Retinal pigment epithelial cell (primary cell): ENCODE results near the gene SIPA1L3.
A peak's percentile ranks its signal among the peaks of the same experiment; 100 is the strongest.
"Not testable (repeated sequence)": the region's sequence is repeated elsewhere in the genome, so short reads cannot be mapped to it uniquely, and the experiment has no call there.

ENCODE experiments used
- DNase-seq: peaks from one replicate; pipeline ENCODE4 v3.0.0-alpha.2; 2010; ENCODE audit warnings: low read depth
- H3K4me3 ChIP-seq: 2 replicates; pipeline ENCODE4 v1.5.1; 2011; ENCODE audit warnings: mild to moderate bottlenecking, low read length, control low read depth, moderate library complexity
- CTCF ChIP-seq: conservative IDR thresholded peaks from 2 replicates; pipeline ENCODE4 v1.5.1; 2011; ENCODE audit warnings: low read depth, low read length, control low read depth, inconsistent platforms

SIPA1L3 gene

GRCh38 chr19:38221919-38222830, 315.2 kb downstream of the SIPA1L3 start:
- no peak for TF ChIP-seq CTCF
- H3K4me3 ChIP-seq, result no peak overlapping the region
- no peak for DNase-seq

GRCh38 chr19:38223119-38223523, 316.1 kb downstream of the SIPA1L3 start:
- no peak overlapping the region for H3K4me3 ChIP-seq
- no peak for DNase-seq
- TF ChIP-seq CTCF, result no peak

GRCh38 chr19:38223617-38224013, 316.6 kb downstream of the SIPA1L3 start:
- H3K4me3 ChIP-seq, result peak overlapping the region; percentile 62
- TF ChIP-seq CTCF, result no peak
- no peak for DNase-seq

- H3K4me3 ChIP-seq, result peak within 1 kb of the TSS; percentile 62
- peak; percentile 28 for DNase-seq
- peak; percentile 37 for TF ChIP-seq CTCF
Observed at GRCh38 chr19:38224014-38224862, 317.2 kb downstream of the SIPA1L3 start, which contains the start of gene DPF1. Gene DPF1, minus strand, starts transcription at chr19:38224222. Its CDS starts 80 bp downstream, at chr19:38224142.

- DNase-seq, H3K4me3 ChIP-seq: not testable (repeated sequence)
Observed at GRCh38 chr19:38224863-38225218, 317.8 kb downstream of the SIPA1L3 start.

- TF ChIP-seq CTCF, result no peak
- no peak overlapping the region for H3K4me3 ChIP-seq
Observed at GRCh38 chr19:38227287-38228004, 320.4 kb downstream of the SIPA1L3 start.

GRCh38 chr19:38228005-38228377, 321.0 kb downstream of the SIPA1L3 start:
- no peak for TF ChIP-seq CTCF
- no peak for DNase-seq
- H3K4me3 ChIP-seq, result no peak overlapping the region

More at GRCh38 chr19:38227287-38228004, 320.4 kb downstream of the SIPA1L3 start:
- DNase-seq, result no peak
